Mesenchymal stem cell (in vitro differentiated cells and primary cell): ENCODE measurements around the gene SLC22A31.

Source experiments
- DNase-seq: peaks from one replicate; pipeline ENCODE4 v3.0.0-alpha.2; 2013
- H2AFZ ChIP-seq: one replicate; pipeline ENCODE4 v1.6.1; 2013; ENCODE audit warnings: low read depth, mild to moderate bottlenecking, control low read depth, inconsistent platforms, low read length, moderate library complexity
- H2AK5ac ChIP-seq: 2 replicates; pipeline ENCODE4 v1.6.1; 2013; ENCODE audit warnings: low read length, moderate library complexity, mild to moderate bottlenecking, inconsistent platforms; ENCODE audit not compliant: severe bottlenecking
- H2BK120ac ChIP-seq: one replicate; pipeline ENCODE4 v1.6.1; 2013; ENCODE audit warnings: low read depth, mild to moderate bottlenecking, inconsistent platforms, low read length, moderate library complexity
- H2BK12ac ChIP-seq, 2 experiments: one replicate each; pipeline ENCODE4 v1.6.1; 2013; ENCODE audit warnings: inconsistent platforms in 2 of 2, low read length in 2 of 2, mild to moderate bottlenecking in 2 of 2, moderate library complexity in 2 of 2, control low read depth in 1 of 2
- H2BK15ac ChIP-seq: one replicate; pipeline ENCODE4 v1.6.1; 2013; ENCODE audit warnings: mild to moderate bottlenecking, low read depth, inconsistent platforms; ENCODE audit not compliant: poor library complexity, severe bottlenecking
- H2BK5ac ChIP-seq: 2 replicates; pipeline ENCODE4 v1.6.1; 2013; ENCODE audit warnings: low read depth, mild to moderate bottlenecking, low read length, control low read depth, inconsistent platforms; ENCODE audit not compliant: poor library complexity, severe bottlenecking
- H3K14ac ChIP-seq, 2 experiments: one replicate each; pipeline ENCODE4 v1.6.1; 2013; ENCODE audit warnings: inconsistent platforms in 2 of 2, low read length in 2 of 2, control low read depth in 1 of 2, mild to moderate bottlenecking in 1 of 2, moderate library complexity in 1 of 2
- H3K18ac ChIP-seq, 2 experiments: one replicate each; pipeline ENCODE4 v1.6.1; 2013; ENCODE audit warnings: inconsistent platforms in 2 of 2, low read length in 2 of 2, control low read depth in 1 of 2, low read depth in 1 of 2, mild to moderate bottlenecking in 1 of 2
- H3K23ac ChIP-seq, 2 experiments: one replicate each; pipeline ENCODE4 v1.6.1; 2013; ENCODE audit warnings: inconsistent platforms in 2 of 2, low read length in 2 of 2, mild to moderate bottlenecking in 2 of 2, moderate library complexity in 2 of 2, control low read depth in 1 of 2
- H3K27ac ChIP-seq: 2 replicates; pipeline ENCODE4 v1.5.1; 2013; ENCODE audit warnings: mild to moderate bottlenecking, moderate library complexity, low read length, control low read depth, inconsistent platforms; ENCODE audit not compliant: poor library complexity, severe bottlenecking
- H3K27me3 ChIP-seq, 2 experiments: 2 replicates each; pipeline versions ENCODE4 v1.6.1 to v1.7.0; 2013; ENCODE audit warnings: low read length in 2 of 2, mild to moderate bottlenecking in 2 of 2, moderate library complexity in 2 of 2, control low read depth in 1 of 2, inconsistent platforms in 1 of 2; ENCODE audit not compliant: control insufficient read depth in 1 of 2, insufficient read depth in 1 of 2
- H3K36me3 ChIP-seq, 2 experiments: 2 replicates each; pipeline versions ENCODE4 v1.6.1 to v1.7.0; 2013; ENCODE audit warnings: low read length in 2 of 2, control low read depth in 1 of 2, inconsistent platforms in 1 of 2, low read depth in 1 of 2, mild to moderate bottlenecking in 1 of 2; ENCODE audit not compliant: insufficient read depth in 2 of 2, control insufficient read depth in 1 of 2
- H3K4ac ChIP-seq, 2 experiments: one replicate each; pipeline ENCODE4 v1.6.1; 2013; ENCODE audit warnings: inconsistent platforms in 2 of 2, low read length in 2 of 2, mild to moderate bottlenecking in 2 of 2, moderate library complexity in 2 of 2, control low read depth in 1 of 2, low read depth in 1 of 2
- H3K4me1 ChIP-seq: 2 replicates; pipeline ENCODE4 v1.6.1; 2013; ENCODE audit warnings: low read depth, low read length, control low read depth; ENCODE audit not compliant: control insufficient read depth, insufficient read depth
- H3K4me2 ChIP-seq: 2 replicates; pipeline ENCODE4 v1.6.1; 2013; ENCODE audit warnings: low read length, mild to moderate bottlenecking, inconsistent platforms; ENCODE audit not compliant: poor library complexity, severe bottlenecking
- H3K4me3 ChIP-seq, 2 experiments: 2 replicates each; pipeline versions ENCODE4 v1.5.1 to v1.7.0; 2013; ENCODE audit warnings: low read length in 2 of 2, mild to moderate bottlenecking in 2 of 2, control low read depth in 1 of 2, low read depth in 1 of 2; ENCODE audit not compliant: insufficient read depth in 1 of 2
- H3K79me1 ChIP-seq: replicated peaks from 2 replicates; pipeline ENCODE4 v1.6.1; 2013; ENCODE audit warnings: mild to moderate bottlenecking, control low read depth, low read length, inconsistent platforms; ENCODE audit not compliant: poor library complexity, severe bottlenecking
- H3K9ac ChIP-seq: 2 replicates; pipeline ENCODE4 v1.7.0; 2013; ENCODE audit warnings: mild to moderate bottlenecking, low read length, moderate library complexity
- H3K9me3 ChIP-seq: 2 replicates; pipeline ENCODE4 v1.7.0; 2013; ENCODE audit warnings: mild to moderate bottlenecking, low read length; ENCODE audit not compliant: control insufficient read depth
- H4K8ac ChIP-seq: one replicate; pipeline ENCODE4 v1.6.1; 2013; ENCODE audit warnings: inconsistent platforms, mild to moderate bottlenecking, low read length, moderate library complexity
- H4K91ac ChIP-seq: one replicate; pipeline ENCODE4 v1.6.1; 2013; ENCODE audit warnings: mild to moderate bottlenecking, low read length, inconsistent platforms
- WGBS: methylation state at CpG from one replicate; pipeline ENCODE4 v1.1.7; 2013; ENCODE audit warnings: mixed read lengths; 5-methylcytosine and 5-hydroxymethylcytosine counted together

Gene SLC22A31

DNA sequence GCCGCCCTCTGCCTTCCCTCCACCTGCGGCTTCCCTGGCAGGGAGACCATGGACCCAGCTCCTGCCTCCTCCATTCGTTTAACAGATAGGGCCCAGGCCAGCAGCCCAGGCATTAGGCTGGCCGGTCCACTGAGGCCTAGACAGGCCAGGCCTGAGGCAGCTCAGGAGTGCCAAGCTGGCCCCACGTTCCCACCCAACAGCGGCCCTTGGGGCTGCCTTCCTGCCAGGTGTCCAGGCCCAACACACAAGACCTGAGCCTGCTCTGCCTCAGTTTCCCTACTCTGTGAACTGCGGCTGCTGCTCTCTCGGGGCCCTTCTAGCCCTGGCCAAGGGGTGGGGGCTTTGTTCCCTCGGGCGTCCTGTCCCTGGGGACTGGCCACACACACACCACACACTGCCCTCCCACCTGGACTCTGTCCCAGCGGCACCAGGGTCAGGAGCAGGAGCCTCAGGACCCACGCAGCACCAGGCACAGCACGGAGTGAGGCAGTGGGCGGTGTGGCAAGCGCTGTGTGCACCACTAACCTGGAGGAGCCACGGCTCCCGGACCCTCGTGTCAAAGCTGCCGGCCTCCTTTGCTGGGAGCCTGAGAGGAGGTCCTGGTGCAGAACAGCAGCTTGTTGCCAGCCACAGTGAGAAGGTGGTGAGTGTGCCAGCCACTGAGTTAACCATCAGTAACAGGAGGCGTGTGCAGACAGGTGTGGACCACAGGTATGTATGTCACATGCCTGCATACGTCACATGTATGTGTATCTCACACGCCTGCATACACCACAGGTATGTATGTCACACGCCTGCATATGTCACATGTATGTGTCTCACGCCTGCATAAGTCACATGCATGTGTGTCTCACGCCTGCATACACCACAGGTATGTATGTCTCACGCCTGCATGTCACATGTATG, 43.3 kb downstream of the SLC22A31 start:
- H4K8ac ChIP-seq = peak overlapping the region; percentile 25
- no peak overlapping the region for H3K4me2 ChIP-seq
- H3K23ac ChIP-seq = no peak overlapping the region
- no peaks in the 10 kb centered on the region for H3K9me3 ChIP-seq
- no peak overlapping the region for H2AK5ac ChIP-seq
- no peak overlapping the region for H3K9ac ChIP-seq
- peaks cover 0 to 12% of the 10 kb centered on the region in 2 experiments for H3K27me3 ChIP-seq
- WGBS = 91% methylated on average over 26 of the region's 26 CpGs
- H2BK120ac ChIP-seq = no peak overlapping the region
- no peaks in the 10 kb centered on the region for H3K79me1 ChIP-seq
- no peak overlapping the region for H3K27ac ChIP-seq
- H4K91ac ChIP-seq = peak overlapping the region; percentile 25
- no peak overlapping the region for H3K18ac ChIP-seq
- H2BK5ac ChIP-seq = no peak overlapping the region
- no peak overlapping the region for H2AFZ ChIP-seq
- H2BK12ac ChIP-seq = no peak overlapping the region
- H3K14ac ChIP-seq = no peak overlapping the region
- no peak for DNase-seq
- H2BK15ac ChIP-seq = no peak overlapping the region
- no peak overlapping the region for H3K4me3 ChIP-seq
- peak overlapping the region in 1 of 2 experiments; percentile 24 for H3K4ac ChIP-seq
- peaks cover 12% of the 10 kb centered on the region for H3K4me1 ChIP-seq
- peaks cover 2 to 20% of the 10 kb centered on the region in 2 experiments for H3K36me3 ChIP-seq

DNA sequence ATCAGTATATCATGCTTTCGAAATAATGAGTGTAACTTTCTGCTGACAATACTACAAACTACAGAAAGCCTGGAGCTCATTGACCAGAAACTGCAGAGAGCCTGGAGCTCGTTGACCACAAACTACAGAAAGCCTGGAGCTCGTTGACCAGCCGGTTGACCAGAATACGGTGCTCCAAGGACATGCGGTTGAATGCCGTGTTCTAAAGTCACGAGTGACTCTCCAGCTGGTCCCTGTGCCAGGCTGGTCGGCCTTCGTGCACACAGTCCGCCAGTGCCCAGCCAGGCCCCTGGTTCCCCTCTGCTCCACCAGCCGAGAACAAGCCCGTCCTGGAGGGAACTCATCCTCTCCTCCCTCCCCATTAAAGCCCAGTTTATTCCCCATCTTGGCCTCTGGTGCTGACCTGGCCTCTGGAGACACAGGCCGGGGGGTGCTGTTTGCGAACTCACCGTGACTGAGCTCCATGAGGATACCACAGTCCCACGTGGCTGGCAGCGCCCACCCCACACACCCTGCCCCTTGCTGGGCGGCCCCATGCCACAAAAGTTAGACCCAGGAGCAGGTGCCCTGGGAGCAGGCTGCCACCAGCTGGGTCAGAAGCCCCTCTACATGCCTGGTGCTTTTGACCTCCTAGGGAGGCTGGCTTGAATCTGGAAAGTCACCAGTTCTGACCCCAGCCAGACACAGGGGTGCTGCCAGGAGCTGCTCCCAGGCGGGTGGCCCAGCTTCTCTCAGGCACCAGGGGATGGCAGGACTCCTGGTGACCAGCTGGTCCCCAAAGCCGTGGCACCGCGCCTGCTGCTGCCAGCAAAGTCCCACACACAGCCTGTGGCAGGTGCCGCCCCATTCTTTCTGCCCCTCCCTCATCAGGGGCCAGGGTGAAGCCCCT, 44.2 kb downstream of the SLC22A31 start:
- Histone ChIP-seq H3K9me3 (no peaks in the 10 kb centered on the region), H2AFZ (no peak overlapping the region), H3K79me1 (no peaks in the 10 kb centered on the region), H3K4me3 (no peak overlapping the region), H3K9ac (peak overlapping the region; percentile 37), H4K91ac (peak overlapping the region; percentile 25), H2BK5ac (no peak overlapping the region), H3K4me1 (peaks cover 12% of the 10 kb centered on the region), H3K27me3 (peaks cover 0 to 3% of the 10 kb centered on the region in 2 experiments), H3K18ac (peak overlapping the region in 1 of 2 experiments; percentile 42), H2BK12ac (peak overlapping the region in 1 of 2 experiments; percentile 50), H2BK15ac (peak overlapping the region; percentile 45), H3K23ac (no peak overlapping the region), H3K27ac (no peak overlapping the region), H3K14ac (peak overlapping the region in 1 of 2 experiments; percentile 11), H3K4ac (peak overlapping the region in 1 of 2 experiments; percentile 26), H3K36me3 (peaks cover 8 to 22% of the 10 kb centered on the region in 2 experiments), H3K4me2 (no peak overlapping the region), H2BK120ac (no peak overlapping the region), H2AK5ac (no peak overlapping the region), H4K8ac (peak overlapping the region; percentile 53)
- WGBS = 78% methylated on average over 24 of the region's 24 CpGs
- peak; percentile 45 for DNase-seq

DNA sequence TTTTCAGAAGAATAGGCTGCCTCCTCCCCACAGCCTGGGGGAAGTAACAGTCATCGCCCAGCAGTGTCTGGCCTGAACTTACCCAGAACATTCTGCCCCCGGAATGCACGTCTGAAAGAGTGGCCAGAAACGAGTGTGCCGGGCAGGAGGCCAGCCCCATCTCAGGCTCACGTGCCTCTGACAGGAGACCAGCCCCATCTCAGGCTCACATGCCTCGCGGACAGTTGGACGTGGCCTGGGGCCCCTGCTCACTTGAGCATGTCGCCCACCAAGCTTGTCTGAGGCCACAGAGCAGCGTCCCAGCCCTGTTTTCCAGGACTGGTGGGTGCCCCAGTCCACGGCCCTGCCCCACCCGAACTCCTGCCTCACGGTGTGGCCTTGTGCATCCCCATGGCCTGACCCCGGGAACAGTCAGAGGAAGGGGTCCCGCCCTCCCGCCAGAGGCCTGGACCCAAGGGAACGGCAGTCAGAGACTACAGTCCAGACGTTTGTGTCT, 45.1 kb downstream of the SLC22A31 start:
- Histone ChIP-seq H4K91ac (peak overlapping the region; percentile 48), H3K4me1 (peaks cover 17% of the 10 kb centered on the region), H3K18ac (peak overlapping the region in 1 of 2 experiments; percentile 37), H3K4me3 (no peak overlapping the region), H3K79me1 (no peaks in the 10 kb centered on the region), H2BK12ac (peak overlapping the region in 1 of 2 experiments; percentile 73), H3K14ac (peak overlapping the region in 1 of 2 experiments; percentile 84), H3K23ac (no peak overlapping the region), H3K27me3 (no peaks in the 10 kb centered on the region), H3K9me3 (no peaks in the 10 kb centered on the region), H3K9ac (peak overlapping the region; percentile 37), H2BK15ac (no peak overlapping the region), H3K36me3 (peaks cover 17 to 29% of the 10 kb centered on the region in 2 experiments), H3K4ac (peak overlapping the region in 1 of 2 experiments; percentile 40), H3K27ac (no peak overlapping the region), H2AFZ (no peak overlapping the region), H2BK5ac (no peak overlapping the region), H3K4me2 (no peak overlapping the region), H4K8ac (no peak overlapping the region), H2AK5ac (no peak overlapping the region), H2BK120ac (no peak overlapping the region)
- WGBS = 43% methylated on average over 19 of the region's 19 CpGs
- peak; percentile 74 for DNase-seq
